Fibroblast of lung (primary cell): ENCODE data around the gene HM13. TPM values are rescaled to one million over a fixed set of nuclear protein-coding genes. Genes with fewer than 3 reads are reported as not detected.
"Not testable (repeated sequence)": the region's sequence is repeated elsewhere in the genome, so short reads cannot be mapped to it uniquely, and the experiment has no call there.

ENCODE experiments used
- DNase-seq, 2 donors: peaks; one replicate each; pipeline versions ENCODE4 v3.0.0 to v3.0.0-alpha.2; 2010; ENCODE audit warnings: low read depth in 2 of 2
- H2AFZ ChIP-seq: 2 replicates; pipeline ENCODE4 v1.5.1; 2012; ENCODE audit warnings: low read length, control low read depth, inconsistent platforms
- H3K27ac ChIP-seq: 2 replicates; pipeline ENCODE4 v1.5.1; 2011; ENCODE audit warnings: low read length, control low read depth; ENCODE audit not compliant: insufficient read depth
- H3K27me3 ChIP-seq: 2 replicates; pipeline ENCODE4 v1.5.1; 2011; ENCODE audit warnings: mild to moderate bottlenecking, low read length; ENCODE audit not compliant: control insufficient read depth, insufficient read depth
- H3K36me3 ChIP-seq: 2 replicates; pipeline ENCODE4 v1.5.1; 2011; ENCODE audit warnings: low read length; ENCODE audit not compliant: control insufficient read depth, insufficient read depth
- H3K4me1 ChIP-seq: 2 replicates; pipeline ENCODE4 v1.5.1; 2011; ENCODE audit warnings: low read length; ENCODE audit not compliant: control insufficient read depth, insufficient read depth; ENCODE audit errors: extremely low read depth
- H3K4me2 ChIP-seq: 2 replicates; pipeline ENCODE4 v1.5.1; 2011; ENCODE audit warnings: low read length, control low read depth; ENCODE audit not compliant: insufficient read depth; ENCODE audit errors: extremely low read depth
- H3K4me3 ChIP-seq, 4 experiments: fragments of 200-600 bp in 1 of 4; sonication (generic) in 1 of 4; replicated peaks in 1 of 4; 2 replicates each; pipeline ENCODE4 v1.5.1; 2011 to 2016; ENCODE audit warnings: low read length in 4 of 4, low read depth in 3 of 4, mild to moderate bottlenecking in 3 of 4, control low read depth in 2 of 4, inconsistent platforms in 1 of 4, mixed read lengths in 1 of 4; ENCODE audit not compliant: insufficient read depth in 1 of 4; ENCODE audit errors: control extremely low read depth in 1 of 4
- H3K79me2 ChIP-seq: 2 replicates; pipeline ENCODE4 v1.5.1; 2012; ENCODE audit warnings: mild to moderate bottlenecking, low read length, inconsistent platforms; ENCODE audit not compliant: control insufficient read depth, insufficient read depth
- H3K9ac ChIP-seq: 2 replicates; pipeline ENCODE4 v1.5.1; 2011; ENCODE audit warnings: mild to moderate bottlenecking, low read length, control low read depth; ENCODE audit not compliant: insufficient read depth
- H3K9me3 ChIP-seq: 2 replicates; pipeline ENCODE4 v1.5.1; 2012; ENCODE audit warnings: low read depth, low read length; ENCODE audit not compliant: control insufficient read depth, insufficient read depth
- H4K20me1 ChIP-seq: 2 replicates; pipeline ENCODE4 v1.5.1; 2011; ENCODE audit warnings: low read length; ENCODE audit not compliant: control insufficient read depth, insufficient read depth; ENCODE audit errors: extremely low read depth
- EZH2 ChIP-seq: IDR thresholded peaks from 2 replicates; pipeline ENCODE4 v1.5.1; 2012; ENCODE audit warnings: low read length, control low read depth, mild to moderate bottlenecking; ENCODE audit errors: missing control alignments
- polyA plus RNA-seq, 2 donors: library from polyadenylated mRNA; depleted of rRNA in 1 of 2; stranded (reverse) in 1 of 2; unstranded in 1 of 2; fragments of >200 nt; gene quantifications; 2 replicates each; pipeline ENCODE4 v1.2.1, GENCODE V29; 2011 to 2012; ENCODE audit warnings: missing spikeins in 1 of 2
- total RNA-seq: library from RNA; depleted of rRNA; stranded (reverse); fragments of >200 nt; gene quantifications from 2 replicates; pipeline ENCODE4 v1.2.1, GENCODE V29; 2014
- TF ChIP-seq, protein P1 (sequence below), 2 donors: IDR thresholded peaks in 1 of 2; conservative IDR thresholded peaks in 1 of 2; 1 replicate in 1 of 2; 2 replicates in 1 of 2; pipeline ENCODE4 v1.5.1; 2011 to 2012; ENCODE audit warnings: low read length in 2 of 2, control low read depth in 1 of 2, inconsistent platforms in 1 of 2, low read depth in 1 of 2, mild to moderate bottlenecking in 1 of 2

HM13 gene
- total and polyA plus RNA-seq, 2 donors (not counting 1 experiment from before 2014, with no cell fraction given): 52.5 to 157 TPM

DNA sequence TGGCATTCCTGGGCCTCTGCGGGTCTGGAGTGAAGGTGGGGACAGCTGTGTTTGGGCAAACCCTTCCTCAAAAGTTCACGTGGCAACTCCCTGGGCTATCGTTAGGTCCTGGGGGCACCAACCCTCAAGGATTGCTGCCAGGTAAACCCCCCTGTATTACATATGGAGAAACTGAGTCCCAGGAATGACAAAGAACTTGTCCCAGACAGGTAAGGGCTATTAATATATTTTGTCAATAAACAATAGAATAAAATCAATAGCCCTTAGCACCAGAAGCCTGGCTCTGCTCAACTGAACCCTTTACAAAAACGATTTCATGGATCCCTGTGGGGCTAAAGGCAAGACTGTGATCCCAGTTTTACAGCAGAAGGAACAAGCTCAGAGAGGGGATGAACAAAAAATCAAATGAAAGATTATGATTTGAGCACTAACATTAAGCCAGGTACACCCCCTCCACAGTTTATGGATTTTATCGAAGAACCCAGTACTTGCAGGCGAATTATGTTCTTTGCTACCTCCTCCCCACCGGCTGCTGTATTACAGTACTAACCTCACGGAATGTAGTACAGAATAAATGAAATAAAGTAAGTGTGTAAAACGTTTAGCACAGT is 93.5 kb downstream of the HM13 start:
- H3K4me2 ChIP-seq: peak overlapping the region; percentile 54
- peak overlapping the region; percentile 43 for H3K9ac ChIP-seq
- H3K27ac ChIP-seq: peak overlapping the region; percentile 98
- no peak for TF ChIP-seq EZH2
- TF ChIP-seq, protein P1, sequence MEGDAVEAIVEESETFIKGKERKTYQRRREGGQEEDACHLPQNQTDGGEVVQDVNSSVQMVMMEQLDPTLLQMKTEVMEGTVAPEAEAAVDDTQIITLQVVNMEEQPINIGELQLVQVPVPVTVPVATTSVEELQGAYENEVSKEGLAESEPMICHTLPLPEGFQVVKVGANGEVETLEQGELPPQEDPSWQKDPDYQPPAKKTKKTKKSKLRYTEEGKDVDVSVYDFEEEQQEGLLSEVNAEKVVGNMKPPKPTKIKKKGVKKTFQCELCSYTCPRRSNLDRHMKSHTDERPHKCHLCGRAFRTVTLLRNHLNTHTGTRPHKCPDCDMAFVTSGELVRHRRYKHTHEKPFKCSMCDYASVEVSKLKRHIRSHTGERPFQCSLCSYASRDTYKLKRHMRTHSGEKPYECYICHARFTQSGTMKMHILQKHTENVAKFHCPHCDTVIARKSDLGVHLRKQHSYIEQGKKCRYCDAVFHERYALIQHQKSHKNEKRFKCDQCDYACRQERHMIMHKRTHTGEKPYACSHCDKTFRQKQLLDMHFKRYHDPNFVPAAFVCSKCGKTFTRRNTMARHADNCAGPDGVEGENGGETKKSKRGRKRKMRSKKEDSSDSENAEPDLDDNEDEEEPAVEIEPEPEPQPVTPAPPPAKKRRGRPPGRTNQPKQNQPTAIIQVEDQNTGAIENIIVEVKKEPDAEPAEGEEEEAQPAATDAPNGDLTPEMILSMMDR (conservative IDR thresholded peaks at IDR 0.05 in 1 of 2, IDR thresholded peaks at IDR 0.05 in 1 of 2; ENCODE audit: low read depth in 1 of 2, low read length in 2 of 2): no peak
- no peaks in the 10 kb centered on the region for H3K36me3 ChIP-seq
- peaks cover 20% of the 10 kb centered on the region for H3K79me2 ChIP-seq
- no peak overlapping the region for H2AFZ ChIP-seq
- no peaks in the 10 kb centered on the region for H3K27me3 ChIP-seq
- peaks cover 24% of the 10 kb centered on the region for H3K4me1 ChIP-seq
- H4K20me1 ChIP-seq: no peaks in the 10 kb centered on the region
- peak overlapping the region in 2 of 4 experiments; percentile 84 to 90 for H3K4me3 ChIP-seq
- no peaks in the 10 kb centered on the region for H3K9me3 ChIP-seq
- DNase-seq: peak; percentile 45 to 51

DNA sequence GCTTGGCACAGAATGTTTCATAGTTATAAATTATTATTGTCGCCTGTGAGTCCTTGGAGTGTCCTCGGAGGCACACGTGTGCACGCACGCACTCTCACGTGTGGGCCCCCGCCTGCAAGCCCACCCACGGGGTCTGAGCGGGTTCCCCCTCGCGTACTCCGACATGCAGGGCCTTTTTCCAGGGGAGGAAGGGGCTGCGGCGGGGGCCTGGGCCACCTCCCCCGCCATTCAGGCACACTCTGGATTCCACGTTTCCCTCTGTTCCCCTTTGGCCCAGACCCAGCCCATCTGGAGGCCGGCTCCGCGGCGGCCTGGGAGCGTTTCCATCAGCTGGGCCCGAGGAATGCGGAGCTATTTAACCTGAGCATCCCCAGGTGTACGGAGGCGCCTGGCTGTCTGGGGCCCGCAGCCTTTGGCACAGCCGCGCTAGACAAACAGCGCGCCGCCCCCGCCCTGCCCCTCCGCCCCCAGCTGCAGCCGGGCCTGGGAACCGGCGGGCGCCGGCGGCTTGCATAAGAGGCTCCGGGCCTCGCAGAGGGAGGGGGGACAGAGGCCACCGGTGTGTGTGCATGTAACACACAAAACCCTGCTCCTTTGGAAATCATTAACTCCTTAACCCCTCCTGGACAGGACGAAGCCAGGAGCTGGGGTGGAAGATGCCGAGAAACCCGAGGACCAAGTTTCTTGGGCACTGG is 94.2 kb downstream of the HM13 start:
- Histone ChIP-seq H4K20me1 (no peaks in the 10 kb centered on the region), H3K27me3 (no peaks in the 10 kb centered on the region), H3K9me3 (no peaks in the 10 kb centered on the region), H3K4me1 (peaks cover 22% of the 10 kb centered on the region), H3K36me3 (no peaks in the 10 kb centered on the region), H3K4me3 (peak overlapping the region in 3 of 4 experiments; percentile 9 to 84 (median 41)), H3K9ac (peak overlapping the region; percentile 43), H3K79me2 (peaks cover 20% of the 10 kb centered on the region), H3K4me2 (peak overlapping the region; percentile 54), H2AFZ (no peak overlapping the region), H3K27ac (peak overlapping the region; percentile 98)
- no peak for TF ChIP-seq EZH2
- TF ChIP-seq, protein P1 (conservative IDR thresholded peaks at IDR 0.05 in 1 of 2, IDR thresholded peaks at IDR 0.05 in 1 of 2; ENCODE audit: low read depth in 1 of 2, low read length in 2 of 2): no peak
- peak; percentile 60 to 80 for DNase-seq

DNA sequence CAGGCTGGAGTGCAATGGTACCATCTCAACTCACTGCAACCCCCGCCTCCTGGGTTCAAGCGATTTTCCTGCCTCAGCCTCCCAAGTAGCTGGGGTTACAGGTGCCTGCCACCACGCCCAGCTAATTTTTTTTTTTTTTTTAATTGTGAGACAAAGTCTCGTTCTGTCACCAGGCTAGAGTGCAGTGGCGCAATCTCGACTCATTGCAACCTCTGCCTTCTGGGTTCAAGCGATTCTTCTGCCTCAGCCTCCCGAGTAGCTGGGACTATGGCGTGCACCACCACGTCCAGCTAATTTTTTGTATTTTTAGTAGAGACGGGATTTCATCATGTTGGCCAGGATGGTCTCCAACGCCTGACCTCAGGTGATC is 98.0 kb downstream of the HM13 start:
- not testable (repeated sequence) for H3K4me2 ChIP-seq, H4K20me1 ChIP-seq, H3K27ac ChIP-seq, H3K4me3 ChIP-seq, H3K79me2 ChIP-seq, H3K9me3 ChIP-seq, H3K9ac ChIP-seq, H3K27me3 ChIP-seq, DNase-seq, H2AFZ ChIP-seq, H3K36me3 ChIP-seq
- peaks cover 18% of the 10 kb centered on the region for H3K4me1 ChIP-seq
